SU-DHL-6 (cell line): ENCODE results near the gene CTPS1.

ENCODE experiments used
- H2AFZ ChIP-seq: fragments of 200-600 bp; sonication (generic); 2 replicates; pipeline ENCODE4 v1.6.1; 2014; ENCODE audit warnings: low read depth, mild to moderate bottlenecking, moderate library complexity, mixed read lengths, antibody characterized with exemption, low read length; ENCODE audit not compliant: severe bottlenecking
- H3F3A ChIP-seq: fragments of 200-600 bp; shearing (Covaris generic); 2 replicates; pipeline ENCODE4 v1.6.0; 2016; ENCODE audit warnings: antibody characterized with exemption, mild to moderate bottlenecking; ENCODE audit not compliant: insufficient read depth
- H3K27ac ChIP-seq: fragments of 200-600 bp; sonication (generic); 2 replicates; pipeline ENCODE4 v1.5.1; 2016; ENCODE audit warnings: low read depth, mild to moderate bottlenecking, low read length, moderate library complexity, mixed read lengths
- H3K27me3 ChIP-seq: fragments of 200-600 bp; sonication (generic), shearing (Covaris generic); 2 replicates; pipeline ENCODE4 v1.6.0; 2014; ENCODE audit warnings: mild to moderate bottlenecking, low read length
- H3K36me3 ChIP-seq: fragments of 200-600 bp; sonication (generic); 2 replicates; pipeline ENCODE4 v1.6.1; 2014; ENCODE audit warnings: mild to moderate bottlenecking, low read length, mixed read lengths
- H3K4me2 ChIP-seq: fragments of 300-600, 200-600 bp; shearing (Covaris generic), sonication (generic); 2 replicates; pipeline ENCODE4 v1.6.0; 2014; ENCODE audit warnings: low read length, low read depth, mild to moderate bottlenecking; ENCODE audit not compliant: poor library complexity, severe bottlenecking
- H3K4me3 ChIP-seq: fragments of 200-600 bp; sonication (generic); 2 replicates; pipeline ENCODE4 v1.5.1; 2014; ENCODE audit warnings: antibody characterized with exemption, low read length, mild to moderate bottlenecking, mixed read lengths; ENCODE audit not compliant: insufficient read depth, poor library complexity, severe bottlenecking
- H3K79me2 ChIP-seq: fragments of 200-600 bp; sonication (generic); 2 replicates; pipeline ENCODE4 v1.6.1; 2014; ENCODE audit warnings: mild to moderate bottlenecking, low read length, moderate library complexity; ENCODE audit not compliant: insufficient read depth
- H3K9ac ChIP-seq: fragments of 200-600 bp; sonication (generic); 2 replicates; pipeline ENCODE4 v1.7.0; 2014; ENCODE audit warnings: mild to moderate bottlenecking, low read length
- H3K9me2 ChIP-seq: fragments of 200-600 bp; sonication (generic); replicated peaks from 2 replicates; pipeline ENCODE4 v1.6.1; 2014; ENCODE audit warnings: low read length; ENCODE audit not compliant: insufficient read depth
- H3K9me3 ChIP-seq: fragments of 200-600 bp; sonication (generic); 2 replicates; pipeline ENCODE4 v1.6.1; 2014; ENCODE audit warnings: low read length, mixed read lengths; ENCODE audit not compliant: insufficient read depth
- H4K20me1 ChIP-seq: fragments of 200-600 bp; sonication (generic); 2 replicates; pipeline ENCODE4 v1.6.1; 2014; ENCODE audit warnings: low read depth, mild to moderate bottlenecking, antibody characterized with exemption, low read length, moderate library complexity, mixed read lengths
- CTCF ChIP-seq: fragments of 200-600 bp; sonication (generic); IDR thresholded peaks from one replicate; pipeline ENCODE4 v1.5.1; 2017; ENCODE audit warnings: antibody characterized with exemption, mild to moderate bottlenecking, low read length, moderate library complexity; ENCODE audit not compliant: insufficient read depth, poor library complexity, severe bottlenecking
- EZH2phosphoT487 ChIP-seq: fragments of 200-600 bp; sonication (generic), shearing (Covaris generic); conservative IDR thresholded peaks from 2 replicates; pipeline ENCODE4 v1.6.1; 2018; ENCODE audit warnings: mild to moderate bottlenecking, antibody characterized with exemption, low read length, moderate library complexity, mixed read lengths

The CTPS1 gene

DNA sequence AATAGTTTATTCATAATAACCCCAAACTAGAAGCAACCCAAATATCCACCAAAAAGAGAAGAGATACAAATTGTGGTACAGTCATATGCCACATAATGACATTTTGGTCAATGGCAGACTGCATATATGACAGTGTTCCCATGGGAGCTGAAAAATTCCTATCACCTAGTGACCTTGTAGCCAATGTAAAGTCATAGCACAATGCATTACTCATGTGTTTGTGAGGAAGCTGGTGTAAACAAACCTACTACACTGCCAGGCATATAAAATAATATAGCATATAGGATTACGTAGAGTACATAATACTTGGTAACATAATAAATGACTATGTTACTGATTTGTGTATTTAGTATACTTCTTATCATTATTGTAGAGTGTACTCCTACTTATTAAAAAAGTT, 71.5 kb downstream of the CTPS1 start:
- Histone ChIP-seq H3K4me2 (no peak overlapping the region), H3K9me2 (no peaks in the 10 kb centered on the region), H3K4me3 (no peak overlapping the region), H3K36me3 (peaks cover 4% of the 10 kb centered on the region; the same call in 1 of the 2 replicates), H4K20me1 (no peaks in the 10 kb centered on the region), H2AFZ (no peak overlapping the region), H3F3A (no peaks in the 10 kb centered on the region), H3K27ac (no peak overlapping the region), H3K9me3 (no peaks in the 10 kb centered on the region), H3K9ac (no peak overlapping the region), H3K79me2 (no peaks in the 10 kb centered on the region), H3K27me3 (no peaks in the 10 kb centered on the region)
- TF ChIP-seq CTCF (no peak), EZH2phosphoT487 (no peak)

DNA sequence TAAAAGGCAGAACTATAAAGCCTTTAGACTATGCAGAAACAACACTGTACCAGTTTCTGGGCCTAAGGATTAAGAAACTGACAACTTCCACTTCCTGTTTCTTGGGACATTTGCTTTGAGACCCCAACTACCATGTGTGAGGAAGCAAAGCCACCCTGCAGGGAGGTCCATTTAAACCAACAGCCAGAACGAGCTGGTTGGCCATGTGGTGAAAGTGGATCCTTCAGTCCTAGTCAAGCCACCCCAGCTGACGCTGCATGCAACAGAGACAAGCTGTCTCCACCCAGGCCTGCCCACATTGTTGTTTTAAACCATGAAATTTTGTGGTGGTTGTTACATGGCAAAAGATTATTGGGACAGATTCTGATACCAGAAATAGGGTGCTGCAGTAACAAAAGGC, 73.8 kb downstream of the CTPS1 start:
- H4K20me1 ChIP-seq = no peaks in the 10 kb centered on the region
- no peak overlapping the region for H3K4me3 ChIP-seq
- no peaks in the 10 kb centered on the region for H3F3A ChIP-seq
- no peaks in the 10 kb centered on the region; the same call in 1 of the 2 replicates for H3K36me3 ChIP-seq
- 0 out of 2 replicates have a peak overlapping the region, but pooled peaks have one; percentile 26 for H3K27ac ChIP-seq
- H3K4me2 ChIP-seq = no peak overlapping the region
- no peaks in the 10 kb centered on the region for H3K9me2 ChIP-seq
- no peaks in the 10 kb centered on the region for H3K9me3 ChIP-seq
- H2AFZ ChIP-seq = no peak overlapping the region
- no peak overlapping the region for H3K9ac ChIP-seq
- H3K79me2 ChIP-seq = no peaks in the 10 kb centered on the region
- TF ChIP-seq CTCF (no peak), EZH2phosphoT487 (no peak)
- no peaks in the 10 kb centered on the region for H3K27me3 ChIP-seq

DNA sequence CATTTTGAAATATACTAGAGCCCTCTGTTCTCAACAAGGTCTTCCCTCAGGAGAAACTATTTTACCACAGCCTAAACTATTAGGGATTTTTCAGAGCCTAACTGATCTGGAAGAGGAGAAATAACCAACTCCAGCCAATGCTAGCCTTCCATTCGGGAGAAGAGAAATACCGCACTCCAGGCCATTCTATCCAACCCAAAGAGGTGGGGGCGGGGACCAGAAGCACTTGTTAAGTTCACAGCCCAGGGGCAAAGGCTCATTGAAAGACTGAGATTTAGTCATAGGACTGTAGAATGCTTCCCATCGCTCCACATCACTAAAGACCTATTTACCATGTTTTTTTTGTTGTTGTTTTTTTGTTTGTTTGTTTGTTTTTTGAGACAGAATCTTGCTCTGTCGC, 77.4 kb downstream of the CTPS1 start:
- Histone ChIP-seq H3K4me2 (no peak overlapping the region), H3K9me3 (no peaks in the 10 kb centered on the region), H3K4me3 (no peak overlapping the region), H3K36me3 (0 out of 2 replicates have a peak, but pooled peaks cover 2% of the 10 kb centered on the region), H3K27me3 (no peaks in the 10 kb centered on the region), H3K27ac (no peak overlapping the region), H4K20me1 (no peaks in the 10 kb centered on the region), H2AFZ (no peak overlapping the region), H3K9me2 (no peaks in the 10 kb centered on the region), H3K9ac (no peak overlapping the region), H3F3A (no peaks in the 10 kb centered on the region), H3K79me2 (no peaks in the 10 kb centered on the region)
- TF ChIP-seq CTCF = no peak
- no peak for TF ChIP-seq EZH2phosphoT487
